ENCODE data around the gene GRIK4. TPM values are rescaled to one million over a fixed set of nuclear protein-coding genes. Genes with fewer than 3 reads are reported as not detected.
"Not testable (repeated sequence)": the region's sequence is repeated elsewhere in the genome, so short reads cannot be mapped to it uniquely, and the experiment has no call there.

Gene GRIK4
- total RNA-seq, 2 experiments from 2014 or later = 0.08 TPM; not detected in 1

DNA sequence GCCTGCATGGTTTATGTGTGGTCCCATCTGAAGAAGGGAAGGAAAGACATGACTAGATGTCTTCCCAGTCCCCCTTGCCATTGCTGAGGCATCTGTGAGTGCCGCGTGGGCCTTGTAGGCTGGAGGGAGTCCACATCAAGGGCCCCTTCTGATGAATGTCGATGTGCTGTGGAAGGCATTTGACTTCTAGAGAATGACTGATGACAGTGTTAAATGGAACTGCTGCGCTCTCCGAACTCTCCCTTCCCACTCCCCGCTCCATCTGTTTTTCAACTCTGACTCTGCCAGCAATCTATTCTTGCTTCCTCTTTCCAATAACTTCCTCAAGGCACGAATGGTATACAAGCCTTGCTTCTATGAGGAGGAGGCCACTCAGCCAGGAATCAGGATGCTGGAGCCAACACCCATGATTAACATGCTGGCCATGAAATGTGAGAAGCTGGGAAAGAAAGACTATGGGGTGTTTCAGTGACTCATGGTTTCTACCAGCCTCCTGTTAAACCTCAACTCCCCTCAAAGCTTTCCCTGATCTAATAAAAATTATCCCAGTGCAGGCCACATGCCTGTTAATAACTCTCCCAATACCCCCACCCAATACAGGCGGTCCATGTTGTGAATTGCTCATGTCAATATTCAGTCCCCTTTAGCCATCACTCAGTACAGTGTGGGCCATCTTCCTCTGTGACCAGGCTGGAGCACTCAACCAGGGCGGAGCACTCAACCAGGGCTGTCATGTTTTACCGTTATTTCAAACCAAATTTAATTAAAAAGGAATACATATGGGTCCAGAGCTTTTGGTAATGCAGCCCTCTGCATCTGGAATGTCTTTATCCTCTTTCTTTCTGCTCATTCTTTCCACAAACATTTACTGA lies 466.0 kb downstream of the GRIK4 start:
- ChIA-PET POLR2A (no interaction called here), CTCF (no interaction called here)

DNA sequence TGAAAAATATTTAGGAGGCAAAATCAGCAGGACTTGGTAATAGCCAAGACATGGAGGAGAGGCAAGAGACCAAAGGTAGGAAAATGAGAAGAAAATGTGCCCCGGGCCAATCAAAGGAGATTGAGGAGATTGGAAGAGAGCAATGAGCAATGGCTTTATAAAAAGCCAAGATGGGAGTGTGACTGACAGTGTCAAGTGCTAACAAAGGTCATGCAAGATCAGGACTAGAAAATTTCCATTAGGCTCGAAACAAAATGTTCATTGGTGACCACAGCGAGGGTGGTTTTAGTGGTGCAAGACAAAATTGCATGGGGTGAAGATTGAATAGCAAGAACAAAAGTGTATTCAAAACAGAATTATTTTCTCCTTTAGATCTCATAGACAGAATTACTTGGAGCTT lies 467.2 kb downstream of the GRIK4 start:
- POLR2A ChIA-PET = no interaction called here
- CTCF ChIA-PET = no interaction called here

DNA sequence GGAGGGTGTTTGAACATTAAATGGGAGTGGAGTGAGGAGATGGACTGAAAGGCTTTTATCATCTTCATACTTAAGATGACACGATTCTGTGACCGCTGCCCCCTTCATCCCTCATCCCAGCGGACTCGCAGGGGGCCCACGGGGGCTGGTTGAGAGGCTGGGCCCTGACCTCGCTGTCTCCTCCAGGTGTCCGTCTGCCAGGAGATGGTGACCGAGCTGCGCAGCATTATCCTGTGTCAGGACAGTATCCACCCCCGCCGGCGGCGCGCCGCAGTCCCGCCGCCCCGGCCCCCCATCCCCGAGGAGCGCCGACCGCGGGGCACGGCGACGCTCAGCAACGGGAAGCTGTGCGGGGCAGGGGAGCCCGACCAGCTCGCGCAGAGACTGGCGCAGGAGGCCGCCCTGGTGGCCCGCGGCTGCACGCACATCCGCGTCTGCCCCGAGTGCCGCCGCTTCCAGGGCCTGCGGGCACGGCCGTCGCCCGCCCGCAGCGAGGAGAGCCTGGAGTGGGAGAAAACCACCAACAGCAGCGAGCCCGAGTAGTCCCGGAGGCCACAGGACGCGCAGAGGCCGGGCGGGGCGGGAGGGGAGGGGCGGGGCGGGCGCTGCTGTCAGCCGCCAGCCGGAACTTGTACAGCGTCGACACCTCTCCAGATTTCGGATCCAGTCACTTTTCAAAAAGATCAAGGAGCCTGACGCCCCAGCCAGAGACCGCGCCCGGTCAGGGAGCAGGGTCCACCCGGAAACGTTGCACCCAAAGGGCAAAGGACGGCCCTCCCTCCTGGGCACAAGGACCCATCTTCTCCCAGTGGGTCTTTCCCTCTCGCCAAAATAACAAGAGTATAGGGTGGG lies 474.4 kb downstream of the GRIK4 start:
- CTCF ChIA-PET = interaction anchor here (0.6 kb wide), 1 partner anchor 8 kb away, joined by 3 read pairs; no protein-coding TSS in a partner anchor

DNA sequence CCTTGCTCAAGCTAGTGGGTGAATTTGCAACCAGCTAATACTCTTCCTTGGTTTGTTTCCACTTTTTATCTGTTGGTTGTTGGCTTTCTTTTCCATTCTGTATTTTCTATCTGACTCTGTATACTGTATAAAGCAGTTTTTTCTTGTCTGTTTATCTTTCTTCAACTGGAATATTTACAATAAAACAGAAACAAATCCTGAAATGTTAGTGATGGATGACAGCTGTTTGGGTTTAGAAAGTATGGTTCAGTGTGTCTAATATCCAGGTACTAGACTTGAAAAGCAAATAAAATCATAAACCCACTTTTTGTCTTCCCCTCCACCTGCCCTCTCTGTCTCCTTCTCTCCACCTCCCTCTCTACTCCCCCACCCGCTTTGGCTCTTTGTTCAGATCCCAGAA lies 477.1 kb downstream of the GRIK4 start:
- POLR2A ChIA-PET = no interaction called here
- CTCF ChIA-PET = interaction anchor here (0.5 kb wide), 1 partner anchor 260 kb away, joined by 3 read pairs; no protein-coding TSS in a partner anchor

More for the DNA sequence above, 474.4 kb downstream of the GRIK4 start:
- POLR2A ChIA-PET = no interaction called here

DNA sequence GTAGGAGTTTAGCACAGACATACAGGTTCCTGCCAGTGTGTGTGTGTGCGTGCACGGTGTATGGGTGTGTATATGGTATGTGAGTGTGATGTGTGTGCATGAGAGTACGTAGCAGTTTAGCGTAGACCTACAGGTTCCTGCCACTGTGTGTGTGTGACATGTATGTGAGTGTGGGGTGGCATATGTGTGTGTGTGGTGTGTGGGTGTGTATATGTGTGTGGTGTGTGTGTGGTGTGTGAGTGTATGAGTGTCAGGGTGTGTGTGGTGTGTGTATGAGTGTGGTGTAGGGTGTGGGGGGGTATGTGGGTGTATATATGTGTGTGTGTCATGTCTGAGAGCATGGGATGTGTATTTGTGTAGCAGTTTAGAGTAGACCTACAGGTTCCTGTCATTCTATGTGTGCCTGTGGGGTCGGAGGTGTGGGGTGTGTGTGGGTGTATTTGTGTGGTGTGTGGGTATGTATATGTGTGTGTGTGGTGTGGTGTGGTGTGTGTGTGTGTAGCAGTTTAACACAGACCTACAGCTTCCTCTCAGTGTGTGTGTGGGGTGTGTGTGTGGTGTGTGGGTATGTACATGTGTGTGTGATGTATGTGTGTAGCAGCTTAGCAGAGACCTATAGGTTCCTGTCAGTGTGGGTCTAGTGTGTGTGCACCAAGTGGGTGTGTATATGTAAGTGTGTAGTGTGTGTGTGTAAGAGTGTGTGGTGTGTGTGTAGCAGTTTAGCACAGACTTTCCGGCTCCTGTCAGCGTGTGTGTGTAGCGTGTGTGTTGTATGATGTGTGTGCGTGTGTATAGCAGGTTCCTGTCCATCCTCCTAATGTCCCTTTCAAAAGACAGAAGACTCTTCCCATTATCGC lies 480.5 kb downstream of the GRIK4 start:
- CTCF ChIA-PET = no interaction called here
- POLR2A ChIA-PET = no interaction called here

DNA sequence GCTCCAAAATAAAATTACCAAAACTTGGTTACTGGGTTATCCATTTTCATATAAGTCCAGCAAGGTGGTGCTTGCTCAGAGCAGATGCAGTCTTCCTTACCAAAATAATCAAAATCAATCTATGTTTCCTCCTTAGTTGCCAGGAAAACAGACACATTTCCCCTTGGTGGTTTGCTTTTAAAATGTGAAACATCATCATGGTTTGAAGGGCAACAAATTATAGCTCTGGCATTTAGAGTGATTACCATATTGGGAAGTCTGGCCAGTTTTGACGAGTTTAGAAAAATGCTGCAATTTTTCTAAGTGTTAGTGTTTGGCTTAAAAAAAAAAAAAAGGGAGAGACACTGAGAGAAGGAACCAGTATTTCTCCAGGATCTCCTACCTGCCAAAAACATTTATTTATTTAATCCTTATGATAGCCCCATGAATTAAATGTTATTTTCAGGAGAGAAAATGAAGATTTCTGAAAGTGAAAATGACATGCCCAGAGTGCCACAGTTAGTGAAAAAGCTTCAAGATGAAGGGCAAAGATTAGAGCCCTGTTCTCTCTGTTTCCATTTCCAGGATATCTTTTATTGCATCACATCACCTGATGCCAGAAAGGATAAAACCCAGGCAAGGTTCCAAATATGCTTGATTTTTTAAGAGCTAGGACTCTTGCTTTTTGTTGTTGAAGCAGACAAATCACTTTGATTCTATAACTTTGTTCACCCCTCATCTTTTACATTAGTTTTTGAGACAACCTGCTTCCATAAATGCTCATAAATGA lies 482.7 kb downstream of the GRIK4 start:
- POLR2A ChIA-PET = no interaction called here
- CTCF ChIA-PET = interaction anchor here (1.0 kb wide), 1 partner anchor 9 kb away, joined by 3 read pairs; no protein-coding TSS in a partner anchor

DNA sequence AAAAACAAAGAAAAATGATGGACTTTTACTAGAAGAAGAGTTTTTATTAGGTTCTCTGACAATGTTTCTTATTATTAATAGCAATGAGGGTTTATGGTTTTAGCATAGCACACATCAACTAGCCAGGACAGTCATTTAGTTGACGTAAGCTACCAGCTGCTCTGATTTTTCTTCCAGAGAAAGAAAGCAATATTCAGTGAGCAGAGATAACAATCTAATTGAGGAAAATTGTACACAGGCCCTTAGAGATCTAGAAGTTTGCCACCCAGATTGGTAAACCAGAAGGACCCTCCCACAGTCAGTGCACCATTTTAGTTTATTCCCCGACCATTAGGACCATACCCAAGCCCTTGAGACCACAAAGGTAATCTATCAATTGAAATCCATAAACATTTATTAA lies 483.6 kb downstream of the GRIK4 start:
- ChIA-PET POLR2A (no interaction called here), CTCF (no interaction called here)

DNA sequence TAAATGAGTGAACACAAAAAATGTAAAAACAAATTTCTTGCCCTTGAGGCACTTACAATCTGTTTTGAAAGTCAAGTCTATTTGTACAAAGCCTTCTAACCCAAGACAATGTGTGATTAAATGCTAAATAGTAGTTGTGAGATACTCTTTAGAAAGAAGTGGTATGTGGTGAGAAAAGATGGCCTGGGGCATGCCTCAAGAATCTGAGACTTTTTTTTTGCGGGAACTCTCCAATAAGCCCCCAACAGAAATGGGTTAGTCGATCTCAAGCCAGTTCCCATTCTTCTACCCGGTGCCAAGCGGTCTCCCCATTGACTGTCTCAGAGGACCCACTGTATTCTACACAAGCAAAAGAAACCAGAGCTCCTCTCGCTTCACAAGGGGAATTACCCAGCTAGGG lies 485.4 kb downstream of the GRIK4 start:
- ChIA-PET POLR2A (no interaction called here), CTCF (no interaction called here)

DNA sequence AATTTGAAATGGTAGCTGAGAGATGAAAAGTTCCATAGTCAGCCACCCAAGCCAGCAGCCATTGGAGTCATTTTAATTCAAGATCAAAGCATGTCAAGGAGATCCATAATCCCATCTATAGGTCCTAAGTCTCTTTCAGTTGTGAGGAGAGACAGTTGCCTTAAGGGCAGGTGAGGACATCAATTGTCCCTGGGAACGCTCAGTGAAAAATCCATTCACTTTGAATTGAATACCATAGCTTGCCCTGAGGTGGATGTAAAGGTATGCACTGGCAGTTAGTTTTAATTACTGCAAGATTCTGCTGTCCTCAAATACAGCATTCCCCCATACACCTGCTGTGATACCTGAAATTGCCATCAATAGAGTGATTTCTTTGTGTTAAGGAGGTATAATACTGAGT lies 487.0 kb downstream of the GRIK4 start:
- CTCF ChIA-PET = no interaction called here
- POLR2A ChIA-PET = no interaction called here

DNA sequence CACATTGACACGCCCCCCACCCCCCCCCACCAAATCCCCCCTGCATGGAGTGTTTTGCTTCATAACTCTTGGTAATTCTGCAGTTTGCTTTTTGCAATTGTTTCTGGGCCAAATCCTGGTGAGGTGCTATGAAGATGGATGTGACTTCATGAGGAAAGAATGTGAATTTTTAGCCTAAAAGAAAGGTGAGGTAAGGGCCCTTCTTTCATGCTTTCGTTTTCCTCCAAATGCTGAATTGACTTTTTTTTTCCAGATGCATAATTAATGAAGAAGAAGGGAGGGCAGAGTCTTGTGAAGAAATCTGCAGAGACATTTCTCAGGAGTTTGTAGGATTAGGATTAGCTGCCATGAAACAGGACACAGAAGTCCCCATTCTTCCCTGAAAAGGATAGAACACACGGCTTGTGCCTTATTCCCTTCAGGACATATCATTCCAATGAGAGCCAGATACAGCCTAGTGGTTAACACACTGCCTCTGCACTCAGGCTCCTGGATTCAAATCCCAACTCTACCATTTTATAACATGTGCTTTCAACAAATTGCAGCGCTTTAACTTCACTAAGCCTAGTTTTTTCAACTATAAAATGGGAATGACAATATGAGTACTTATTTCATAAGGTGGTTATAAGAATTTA lies 492.8 kb downstream of the GRIK4 start:
- CTCF ChIA-PET = no interaction called here
- POLR2A ChIA-PET = no interaction called here

DNA sequence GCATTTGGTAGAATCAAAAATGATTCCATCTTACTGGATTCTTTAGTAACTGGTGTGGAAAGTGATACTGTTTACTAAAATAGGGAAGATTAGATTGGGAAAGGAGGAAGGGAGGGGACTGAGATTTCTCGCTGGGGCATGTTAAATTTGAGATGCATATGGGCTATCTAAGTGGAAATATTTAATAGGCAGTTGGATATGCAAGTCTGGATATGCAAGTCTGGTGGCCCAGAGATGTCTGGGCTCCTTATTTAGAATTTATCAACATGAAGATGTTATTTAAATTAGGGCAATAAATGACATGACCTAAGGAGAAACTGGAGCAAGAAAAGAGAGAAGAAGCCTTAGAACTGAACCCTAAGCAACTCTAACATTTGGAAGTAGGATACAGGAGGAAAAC lies 495.4 kb downstream of the GRIK4 start:
- POLR2A ChIA-PET = no interaction called here
- CTCF ChIA-PET = no interaction called here

DNA sequence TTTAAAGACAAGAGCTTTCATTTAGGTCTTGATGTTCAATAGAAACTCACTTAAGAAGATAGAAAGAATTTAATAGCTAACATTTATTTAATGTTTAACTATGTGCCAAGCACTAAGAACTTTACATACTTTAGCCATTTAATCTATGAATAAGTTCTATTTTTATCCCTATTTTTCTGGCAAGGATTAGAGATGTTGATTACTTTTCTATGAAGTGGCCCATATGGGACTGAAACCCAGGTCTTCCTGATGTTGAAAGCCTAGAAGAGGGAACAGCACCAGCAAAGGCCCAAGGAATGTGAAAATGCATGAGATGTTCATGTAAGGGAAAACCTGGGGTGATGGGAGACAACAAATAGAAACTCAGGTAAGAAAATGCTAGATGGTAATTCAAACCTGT lies 497.0 kb downstream of the GRIK4 start:
- POLR2A ChIA-PET = no interaction called here
- CTCF ChIA-PET = no interaction called here

DNA sequence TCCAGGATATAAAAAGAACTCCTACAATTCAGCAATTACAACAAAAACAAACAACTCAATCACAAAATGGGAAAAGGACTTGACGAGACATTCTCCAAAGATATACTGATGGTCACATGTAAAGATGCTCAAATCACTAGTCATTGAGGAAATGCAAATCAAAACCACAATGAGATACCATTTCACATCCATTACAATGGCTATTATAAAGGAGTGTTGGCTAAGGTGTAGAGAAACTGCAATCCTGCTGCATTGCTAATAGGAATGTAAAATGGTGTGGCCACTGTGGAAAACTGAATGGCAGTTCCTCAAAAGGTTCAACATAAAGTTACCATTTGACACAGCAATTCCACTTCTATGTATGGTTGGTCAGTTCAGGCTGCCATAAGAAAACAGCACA lies 500.5 kb downstream of the GRIK4 start:
- POLR2A ChIA-PET = no interaction called here
- CTCF ChIA-PET = no interaction called here

DNA sequence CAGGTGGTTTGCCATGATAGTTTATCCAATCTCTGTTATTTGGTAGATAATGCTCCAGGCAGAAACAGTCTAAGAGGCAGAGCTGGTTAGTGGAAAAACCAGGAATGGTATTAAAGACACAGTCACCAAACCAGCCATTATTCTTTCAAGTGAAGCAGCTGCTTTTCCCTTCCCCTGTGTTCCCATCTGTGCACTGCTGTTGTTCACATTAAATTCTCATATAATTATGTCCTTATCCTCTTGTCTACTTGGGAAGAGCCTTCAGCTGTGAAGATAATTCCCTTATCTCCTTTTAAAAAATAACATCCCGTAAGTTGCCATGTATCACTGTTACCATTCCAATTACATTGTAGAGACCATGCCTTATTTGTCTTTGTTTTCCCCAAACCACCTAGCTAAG lies 507.2 kb downstream of the GRIK4 start:
- ChIA-PET CTCF (no interaction called here), POLR2A (no interaction called here)

DNA sequence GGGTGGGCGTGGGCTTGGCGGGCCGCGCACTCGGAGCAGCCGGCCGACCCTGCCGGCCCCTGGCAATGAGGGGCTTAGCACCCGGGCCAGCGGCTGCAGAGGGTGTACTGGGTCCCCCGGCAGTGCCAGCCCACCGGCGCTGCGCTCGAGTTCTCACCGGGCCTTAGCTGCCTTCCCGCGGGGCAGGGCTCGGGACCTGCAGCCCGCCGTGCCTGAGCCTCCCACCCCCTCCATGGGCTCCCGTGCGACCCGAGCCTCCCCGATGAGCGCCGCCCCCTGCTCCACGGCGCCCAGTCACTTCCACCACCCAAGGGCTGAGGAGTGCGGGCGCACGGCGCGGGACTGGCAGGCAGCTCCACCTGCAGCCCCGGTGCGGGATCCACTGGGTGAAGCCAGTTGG lies 510.2 kb downstream of the GRIK4 start:
- POLR2A ChIA-PET, CTCF ChIA-PET: not testable (repeated sequence)

DNA sequence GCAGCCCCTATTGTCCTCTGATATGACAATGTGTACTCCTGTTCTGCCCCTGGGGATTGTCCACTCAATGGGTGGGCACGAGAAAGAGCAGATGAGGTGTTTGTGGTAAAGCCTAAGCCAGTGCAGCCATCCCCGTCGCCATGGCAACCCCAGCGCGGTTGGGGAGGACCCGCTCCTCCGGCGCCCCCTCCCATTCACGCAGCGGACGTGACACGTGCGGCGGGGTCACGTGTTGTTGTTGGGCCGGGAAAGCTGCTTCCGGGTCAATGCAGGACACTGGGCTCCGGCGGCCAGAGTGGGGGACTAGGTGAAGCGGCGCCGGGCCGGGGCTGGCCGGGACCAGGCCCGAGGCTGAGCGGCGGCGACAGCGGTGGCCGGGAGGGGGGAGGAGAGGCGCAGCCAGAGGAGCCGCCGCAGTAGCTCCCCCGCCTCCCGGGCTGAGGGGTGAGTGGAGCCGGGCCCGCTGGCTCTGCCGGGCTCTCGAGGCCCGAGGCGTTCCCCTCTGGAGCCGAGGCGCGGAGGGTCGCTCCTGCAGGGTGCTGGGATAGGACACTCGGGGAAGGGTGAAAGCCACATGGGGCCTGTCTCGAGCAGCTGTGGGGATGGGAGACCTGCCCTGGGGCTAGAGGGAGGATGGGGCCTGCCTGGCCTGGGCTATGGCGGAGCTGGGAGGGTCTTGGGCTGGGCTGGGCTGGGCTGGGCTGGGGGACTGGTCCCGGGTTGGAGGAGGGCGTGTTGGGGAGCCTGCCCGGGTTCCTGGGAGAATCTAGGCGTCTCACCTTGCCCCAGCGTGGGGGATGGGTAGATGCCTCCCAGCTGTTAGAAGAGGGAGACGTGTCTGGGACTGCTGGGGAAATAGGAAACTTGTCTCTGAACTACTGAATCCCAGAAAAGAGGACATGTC lies 512.6 kb downstream of the GRIK4 start, which contains the start of gene TBCEL:
TSS of gene TBCEL (plus strand) at position 255 of the 904 bp plus-strand sequence. CDS start 21,589 bp downstream, outside the sequence.
- CTCF ChIA-PET = no interaction called here
- POLR2A ChIA-PET = no interaction called here

DNA sequence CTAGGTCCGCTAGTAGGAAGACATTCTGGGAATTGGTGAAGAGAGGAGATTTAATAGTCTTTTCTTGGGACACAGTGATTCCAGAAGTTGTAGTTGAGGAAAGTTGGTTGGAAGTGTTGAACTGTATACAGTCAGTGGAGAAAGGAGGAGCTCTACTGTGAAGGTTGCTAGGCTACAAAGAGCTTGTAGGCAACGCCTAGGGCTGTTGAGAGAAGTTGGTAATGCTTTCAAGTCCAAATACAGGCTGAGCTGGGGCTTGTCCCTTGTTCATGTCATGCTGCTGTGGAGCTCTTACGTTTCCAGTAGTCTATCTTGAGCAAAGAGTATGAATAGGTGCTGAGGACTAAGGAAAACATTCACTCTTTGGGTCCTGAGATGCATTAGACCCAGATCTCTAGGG lies 513.4 kb downstream of the GRIK4 start:
- ChIA-PET POLR2A (no interaction called here), CTCF (no interaction called here)

DNA sequence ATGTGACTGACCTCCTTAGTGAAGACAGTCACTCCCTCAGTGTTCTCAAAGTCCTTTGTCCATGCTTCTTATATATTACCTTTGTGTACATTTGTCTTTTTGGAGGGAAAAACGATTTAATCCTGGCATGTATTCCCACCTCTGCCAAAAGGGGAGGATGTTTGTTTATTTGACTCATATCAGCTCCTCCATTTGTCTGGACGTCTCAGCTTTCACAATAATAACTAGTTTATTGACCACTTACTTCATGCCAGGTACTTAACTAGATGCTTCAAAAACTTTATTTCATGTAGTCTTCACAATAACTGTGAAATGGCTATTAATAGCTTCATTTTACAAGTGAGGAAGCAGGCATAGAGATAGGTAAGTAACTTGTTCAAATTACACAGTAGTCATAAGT lies 517.6 kb downstream of the GRIK4 start:
- ChIA-PET POLR2A (no interaction called here), CTCF (no interaction called here)
